LNCaP clone FGC (cell line): ENCODE results near the gene PIGZ.

Source experiments
- DNase-seq: peaks from one replicate; pipeline ENCODE4 v3.0.0-alpha.2; 2011; ENCODE audit warnings: low read depth
- H3K4me3 ChIP-seq: 2 replicates; pipeline ENCODE4 v1.5.1; 2011; ENCODE audit warnings: mild to moderate bottlenecking, low read depth, low read length, control low read depth
- CTCF ChIP-seq: IDR thresholded peaks from 2 replicates; pipeline ENCODE4 v1.5.1; 2012; ENCODE audit warnings: mild to moderate bottlenecking; ENCODE audit not compliant: control insufficient read depth, insufficient read depth; ENCODE audit errors: extremely low read depth

PIGZ gene

GRCh38 chr3:197011780-197012539 lies 43.3 kb upstream of the PIGZ start:
- no peak overlapping the region for H3K4me3 ChIP-seq
- TF ChIP-seq CTCF: no peak
- no peak for DNase-seq

GRCh38 chr3:197010556-197011351 lies 42.1 kb upstream of the PIGZ start:
- no peak overlapping the region for H3K4me3 ChIP-seq
- TF ChIP-seq CTCF: no peak
- no peak for DNase-seq

- no peak overlapping the region for H3K4me3 ChIP-seq
- no peak for DNase-seq
- TF ChIP-seq CTCF: no peak
These were observed 40.9 kb upstream of the PIGZ start for GRCh38 chr3:197009532-197010019.

- TF ChIP-seq CTCF: no peak
These were observed 40.0 kb upstream of the PIGZ start for GRCh38 chr3:197008436-197009209.

GRCh38 chr3:197007953-197008352 lies 39.3 kb upstream of the PIGZ start:
- no peak overlapping the region for H3K4me3 ChIP-seq
- DNase-seq: no peak
- no peak for TF ChIP-seq CTCF

More at GRCh38 chr3:197008436-197009209, 40.0 kb upstream of the PIGZ start:
- DNase-seq: no peak
- no peak overlapping the region for H3K4me3 ChIP-seq

- no peak for DNase-seq
- TF ChIP-seq CTCF: no peak
- H3K4me3 ChIP-seq: no peak overlapping the region
These were observed 38.8 kb upstream of the PIGZ start for GRCh38 chr3:197007296-197007940.
